ENCODE results near the gene PXDN. TPM values are rescaled to one million over a fixed set of nuclear protein-coding genes. Genes with fewer than 3 reads are reported as not detected.

Gene PXDN
- total RNA-seq, 1 experiment from 2014 or later, result 125 TPM

GRCh38 chr2:1649103-1650084 is 94.9 kb downstream of the PXDN start:
- H3K9me3 ChIP-seq (ENCODE audit: low read length), result no peaks in the 10 kb centered on the region
- no peak for DNase-seq
- no peak overlapping the region for H3K27ac ChIP-seq (ENCODE audit: low read length)
- no peaks in the 10 kb centered on the region for H4K20me1 ChIP-seq (ENCODE audit: low read length)
- H3K27me3 ChIP-seq (ENCODE audit: low read length), result no peaks in the 10 kb centered on the region
- peaks cover 76% of the 10 kb centered on the region for H3K36me3 ChIP-seq (ENCODE audit: low read depth, low read length)
- intact Hi-C loops (cut with micrococcal nuclease), result no loop called here
- no peaks in the 10 kb centered on the region for H3F3A ChIP-seq (ENCODE audit: low read length, unreplicated experiment)
- peaks cover 28% of the 10 kb centered on the region for H3K79me2 ChIP-seq (ENCODE audit: low read length)
- no peak overlapping the region for H3K4me2 ChIP-seq (ENCODE audit: low read length)
- TF ChIP-seq CTCF (conservative IDR thresholded peaks at IDR 0.05; ENCODE audit: low read depth, low read length), result no peak
- TF ChIP-seq EZH2phosphoT487 (IDR thresholded peaks at IDR 0.05; ENCODE audit: borderline replicate concordance, low read length), result no peak
- no peak for TF ChIP-seq EZH2 (IDR thresholded peaks at IDR 0.05; ENCODE audit: low read length, unreplicated experiment)
- ATAC-seq, result no peak
- ChIA-PET CTCF (no interaction called here), POLR2A (ENCODE audit: unreplicated experiment) (no interaction called here)
- H2AFZ ChIP-seq (ENCODE audit: low read length), result no peak overlapping the region
- no peaks in the 10 kb centered on the region for H3K9me2 ChIP-seq (replicated peaks; ENCODE audit: low read length)
- no TSS peak for BruUV-seq (replicated peaks)
- H3K4me3 ChIP-seq (ENCODE audit: low read length), result no peak overlapping the region
- no peak overlapping the region for H3K9ac ChIP-seq (ENCODE audit: low read length)
- H3K4me1 ChIP-seq (ENCODE audit: insufficient read depth, low read length), result peaks cover 13% of the 10 kb centered on the region

GRCh38 chr2:1648241-1649102 is 95.8 kb downstream of the PXDN start:
- intact Hi-C loops (cut with micrococcal nuclease), result no loop called here
- H3K4me2 ChIP-seq (ENCODE audit: low read length), result no peak overlapping the region
- no peak overlapping the region for H3K27ac ChIP-seq (ENCODE audit: low read length)
- peaks cover 4% of the 10 kb centered on the region for H3K4me1 ChIP-seq (ENCODE audit: insufficient read depth, low read length)
- DNase-seq (no peak), ATAC-seq (no peak)
- POLR2A ChIA-PET (ENCODE audit: unreplicated experiment), result no interaction called here
- CTCF ChIA-PET, result no interaction called here
- no peak overlapping the region for H3K4me3 ChIP-seq (ENCODE audit: low read length)
- no peaks in the 10 kb centered on the region for H3K9me3 ChIP-seq (ENCODE audit: low read length)
- H3K27me3 ChIP-seq (ENCODE audit: low read length), result no peaks in the 10 kb centered on the region
- peaks cover 31% of the 10 kb centered on the region for H3K79me2 ChIP-seq (ENCODE audit: low read length)
- no peaks in the 10 kb centered on the region for H4K20me1 ChIP-seq (ENCODE audit: low read length)
- TF ChIP-seq EZH2phosphoT487 (IDR thresholded peaks at IDR 0.05; ENCODE audit: borderline replicate concordance, low read length) (no peak), EZH2 (IDR thresholded peaks at IDR 0.05; ENCODE audit: low read length, unreplicated experiment) (no peak), CTCF (conservative IDR thresholded peaks at IDR 0.05; ENCODE audit: low read depth, low read length) (no peak)
- H3K36me3 ChIP-seq (ENCODE audit: low read depth, low read length), result peaks cover 80% of the 10 kb centered on the region
- no peaks in the 10 kb centered on the region for H3F3A ChIP-seq (ENCODE audit: low read length, unreplicated experiment)
- H3K9ac ChIP-seq (ENCODE audit: low read length), result no peak overlapping the region
- H3K9me2 ChIP-seq (replicated peaks; ENCODE audit: low read length), result no peaks in the 10 kb centered on the region
- BruUV-seq (replicated peaks), result no TSS peak
- no peak overlapping the region for H2AFZ ChIP-seq (ENCODE audit: low read length)

All from PC-3 (cell line).